Measurements from ENCODE around the gene PACS2.

The PACS2 gene

GRCh38 chr14:105424861-105425260 is 110.3 kb downstream of the PACS2 start:
- Histone ChIP-seq H3K4me3 (IDR thresholded peaks at IDR 0.05; ENCODE audit: insufficient read depth, low read depth, low read length) (no peak overlapping the region), H3K4me2 (no peak overlapping the region), H3K79me2 (ENCODE audit: insufficient read depth, low read depth) (peaks cover 51% of the 10 kb centered on the region), H3K9ac (no peak overlapping the region), H3K27ac (no peak overlapping the region), H2AFZ (ENCODE audit: low read depth) (no peak overlapping the region), H3K36me3 (ENCODE audit: insufficient read depth) (no peaks in the 10 kb centered on the region), H3K4me1 (ENCODE audit: low read depth, poor library complexity, severe bottlenecking) (no peaks in the 10 kb centered on the region), H4K20me1 (ENCODE audit: insufficient read depth) (no peaks in the 10 kb centered on the region), H3K27me3 (ENCODE audit: insufficient read depth, low read depth) (no peaks in the 10 kb centered on the region)
- no peak for TF ChIP-seq CTCF (conservative IDR thresholded peaks at IDR 0.05; ENCODE audit: low read depth, low read length)

- Histone ChIP-seq H3K36me3 (ENCODE audit: insufficient read depth) (no peaks in the 10 kb centered on the region), H3K79me2 (ENCODE audit: insufficient read depth, low read depth) (peaks cover 51% of the 10 kb centered on the region), H4K20me1 (ENCODE audit: insufficient read depth) (no peaks in the 10 kb centered on the region), H3K4me1 (ENCODE audit: low read depth, poor library complexity, severe bottlenecking) (no peaks in the 10 kb centered on the region), H3K27ac (no peak overlapping the region), H3K4me3 (IDR thresholded peaks at IDR 0.05; ENCODE audit: insufficient read depth, low read depth, low read length) (no peak overlapping the region), H3K27me3 (ENCODE audit: insufficient read depth, low read depth) (no peaks in the 10 kb centered on the region), H2AFZ (ENCODE audit: low read depth) (no peak overlapping the region), H3K9ac (no peak overlapping the region), H3K4me2 (no peak overlapping the region)
- no peak for TF ChIP-seq CTCF (conservative IDR thresholded peaks at IDR 0.05; ENCODE audit: low read depth, low read length)
Observed at GRCh38 chr14:105425823-105426247, 111.3 kb downstream of the PACS2 start.

GRCh38 chr14:105426416-105427130 is 112.0 kb downstream of the PACS2 start:
- Histone ChIP-seq H3K4me3 (IDR thresholded peaks at IDR 0.05; ENCODE audit: insufficient read depth, low read depth, low read length) (no peak overlapping the region), H3K36me3 (ENCODE audit: insufficient read depth) (no peaks in the 10 kb centered on the region), H3K27me3 (ENCODE audit: insufficient read depth, low read depth) (no peaks in the 10 kb centered on the region), H3K27ac (no peak overlapping the region), H3K4me2 (no peak overlapping the region), H2AFZ (ENCODE audit: low read depth) (no peak overlapping the region), H3K79me2 (ENCODE audit: insufficient read depth, low read depth) (peaks cover 44% of the 10 kb centered on the region), H3K9ac (no peak overlapping the region), H3K4me1 (ENCODE audit: low read depth, poor library complexity, severe bottlenecking) (no peaks in the 10 kb centered on the region), H4K20me1 (ENCODE audit: insufficient read depth) (no peaks in the 10 kb centered on the region)
- no peak for TF ChIP-seq CTCF (conservative IDR thresholded peaks at IDR 0.05; ENCODE audit: low read depth, low read length)

GRCh38 chr14:105427412-105427811 is 112.9 kb downstream of the PACS2 start:
- no peaks in the 10 kb centered on the region for H3K36me3 ChIP-seq (ENCODE audit: insufficient read depth)
- H3K27ac ChIP-seq, result no peak overlapping the region
- no peaks in the 10 kb centered on the region for H3K4me1 ChIP-seq (ENCODE audit: low read depth, poor library complexity, severe bottlenecking)
- H3K4me2 ChIP-seq, result no peak overlapping the region
- no peaks in the 10 kb centered on the region for H3K27me3 ChIP-seq (ENCODE audit: insufficient read depth, low read depth)
- H4K20me1 ChIP-seq (ENCODE audit: insufficient read depth), result no peaks in the 10 kb centered on the region
- no peak for TF ChIP-seq CTCF (conservative IDR thresholded peaks at IDR 0.05; ENCODE audit: low read depth, low read length)
- H3K79me2 ChIP-seq (ENCODE audit: insufficient read depth, low read depth), result peaks cover 36% of the 10 kb centered on the region
- H2AFZ ChIP-seq (ENCODE audit: low read depth), result no peak overlapping the region
- H3K4me3 ChIP-seq (IDR thresholded peaks at IDR 0.05; ENCODE audit: insufficient read depth, low read depth, low read length), result no peak overlapping the region
- no peak overlapping the region for H3K9ac ChIP-seq

Measured in KMS-11 (cell line).